GM18873 (cell line): ENCODE results near the gene RNF144A.

ENCODE experiments used
- ATAC-seq: cut with Tn5 transposase; IDR thresholded peaks from one replicate; pipeline ENCODE4 v1.9.1; 2021; ENCODE audit warnings: mild to moderate bottlenecking, moderate library complexity, moderate number of reproducible peaks; ENCODE audit not compliant: unreplicated experiment, low FRiP score

The RNF144A gene

DNA sequence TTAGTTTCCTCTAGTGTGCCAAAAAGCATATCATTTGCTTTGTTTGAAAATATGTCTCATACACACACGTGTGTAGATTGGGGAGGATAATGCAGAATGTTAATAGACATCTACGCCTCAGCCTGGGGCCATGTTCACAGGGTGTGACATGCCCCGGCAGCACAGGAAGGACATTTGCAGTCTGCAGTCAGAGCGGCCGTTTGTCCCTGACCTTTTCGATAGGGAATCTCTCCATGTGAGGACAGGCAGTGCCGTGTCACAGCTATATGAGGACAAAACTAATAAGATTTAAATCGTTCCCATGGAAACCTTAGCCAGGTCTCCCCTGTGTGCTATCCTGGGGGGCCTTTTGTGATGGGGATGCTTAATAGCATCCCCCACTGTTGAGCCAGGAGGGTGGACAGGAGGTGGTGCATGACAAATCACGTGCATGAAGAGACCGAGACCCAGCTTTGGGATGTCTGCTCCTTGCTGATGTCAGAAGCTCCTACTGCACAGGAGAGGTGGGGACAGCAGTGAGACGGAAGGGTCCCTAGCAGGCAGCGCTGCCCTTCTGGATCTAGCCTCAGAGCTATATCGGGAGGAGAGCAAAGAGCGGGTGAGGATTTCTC is 100.6 kb downstream of the RNF144A start:
- ATAC-seq = no peak

DNA sequence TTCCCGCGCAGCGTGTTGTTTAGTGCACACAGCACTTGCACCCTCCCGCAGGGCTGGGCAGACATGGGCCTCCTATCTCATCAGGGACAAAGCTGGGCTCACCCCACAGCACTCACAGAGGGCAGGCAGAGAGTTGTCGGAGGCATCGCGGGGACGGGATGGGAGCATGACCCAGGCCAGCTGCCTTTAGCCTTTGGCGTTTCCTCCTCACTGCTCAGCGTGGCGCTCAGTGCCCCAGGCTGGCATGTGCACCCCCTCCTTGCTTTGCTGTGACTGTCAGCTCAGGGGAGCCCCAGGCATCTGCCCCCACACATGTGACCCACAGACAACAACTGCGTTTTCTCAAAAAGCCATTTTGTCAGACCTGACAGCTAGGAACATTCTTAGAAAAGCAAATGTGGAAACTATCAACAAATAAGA is 101.1 kb downstream of the RNF144A start:
- ATAC-seq = no peak

DNA sequence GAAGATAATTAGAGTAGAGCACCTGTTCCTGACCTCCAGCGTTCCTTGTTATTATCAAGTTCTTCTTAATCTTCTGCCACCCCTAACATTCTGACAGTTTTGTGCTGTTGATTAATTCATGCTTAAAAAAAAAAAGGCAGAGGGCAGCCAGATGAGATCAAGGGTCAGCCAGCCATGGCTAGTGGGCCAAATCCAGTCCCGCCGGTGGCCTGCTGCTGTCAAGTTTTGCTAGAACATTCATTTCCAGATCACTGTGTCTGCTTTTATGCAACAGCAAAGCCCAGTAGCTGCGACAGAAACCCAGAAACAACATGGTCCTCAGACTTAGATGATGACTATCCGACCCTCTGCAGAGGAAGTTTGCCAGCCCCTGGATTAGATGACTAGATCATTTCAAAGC is 101.6 kb downstream of the RNF144A start:
- no peak for ATAC-seq

DNA sequence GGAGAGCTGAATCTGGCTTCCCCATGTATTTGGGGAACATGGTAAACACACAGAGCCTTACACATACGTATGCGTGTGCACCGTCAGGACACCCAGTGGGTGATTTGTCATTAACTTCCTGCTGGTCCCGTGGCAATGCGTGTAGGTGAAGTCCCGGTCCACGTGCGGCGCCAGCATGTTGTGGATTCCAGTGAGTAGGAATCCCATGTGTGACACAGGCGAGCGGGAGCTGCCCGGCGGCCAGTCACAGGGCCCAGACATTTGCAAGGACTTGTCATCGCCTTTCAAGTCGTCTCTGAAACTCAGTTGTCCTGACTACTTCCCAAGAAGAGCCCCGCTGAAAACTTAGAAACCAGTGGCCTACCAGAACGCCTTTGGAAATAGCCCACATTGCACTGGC is 102.0 kb downstream of the RNF144A start:
- ATAC-seq = no peak

DNA sequence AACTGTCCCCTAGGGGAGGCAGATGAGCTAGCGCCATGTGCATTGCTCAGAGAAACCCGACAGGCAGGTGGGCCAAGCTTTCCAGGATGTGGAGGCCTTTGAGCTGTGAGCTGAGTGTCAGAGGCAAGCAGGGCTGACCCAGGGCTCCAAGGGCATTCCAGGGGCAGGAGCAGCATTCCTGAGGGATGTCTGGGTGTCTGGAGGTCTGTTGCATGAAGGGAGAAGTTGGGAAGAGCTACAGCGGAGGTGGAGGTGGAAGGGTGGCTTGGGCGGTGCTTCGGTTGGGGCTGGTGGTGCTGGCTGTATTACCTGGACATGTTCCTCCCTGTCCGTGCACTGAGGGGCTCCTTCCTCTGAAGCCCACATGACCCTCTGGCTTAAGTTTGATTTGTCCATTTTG is 102.8 kb downstream of the RNF144A start:
- no peak for ATAC-seq

DNA sequence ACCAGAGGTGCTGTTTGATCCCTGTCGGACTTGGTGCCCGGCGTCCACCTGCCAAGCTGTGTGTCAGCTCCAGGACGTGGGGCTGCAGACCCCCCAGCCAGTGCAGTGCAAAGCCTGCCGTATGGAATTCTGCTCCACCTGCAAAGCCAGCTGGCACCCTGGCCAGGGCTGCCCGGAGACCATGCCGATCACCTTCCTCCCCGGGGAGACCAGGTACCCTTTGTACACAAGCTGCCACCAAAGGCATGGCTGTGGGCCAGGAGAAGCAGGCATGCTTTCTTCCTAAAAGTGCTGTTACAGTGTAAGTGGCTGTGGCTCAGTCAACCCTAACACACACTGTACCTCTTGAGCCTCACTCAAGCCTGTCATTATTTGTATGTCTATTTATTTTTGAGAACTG is 103.3 kb downstream of the RNF144A start:
- ATAC-seq = no peak

DNA sequence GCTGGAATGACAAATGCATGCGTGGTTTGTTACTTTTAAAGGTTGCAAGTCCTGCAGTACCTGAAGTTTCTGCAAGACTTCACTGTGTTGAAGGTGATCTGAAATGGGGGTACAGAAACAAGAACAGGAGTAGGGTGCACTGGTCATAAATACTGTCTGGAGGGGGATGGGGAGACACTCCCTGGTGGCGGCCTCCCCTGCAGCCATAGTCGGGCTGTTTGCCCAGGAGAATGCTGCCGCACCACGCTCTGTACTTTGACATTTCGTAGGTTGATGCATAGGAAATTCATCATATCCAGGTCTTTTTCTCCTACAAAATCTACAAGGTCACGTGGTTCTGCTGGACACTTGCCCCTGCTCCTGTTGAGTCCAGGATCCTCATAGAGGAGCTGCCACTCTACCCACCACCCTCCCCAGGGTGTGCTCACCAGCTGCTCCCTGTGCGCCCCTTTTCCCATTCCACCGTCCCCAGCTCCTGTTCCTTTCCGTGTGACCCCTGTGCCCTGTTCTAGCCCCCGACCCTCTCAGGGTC is 103.8 kb downstream of the RNF144A start:
- ATAC-seq = no peak

DNA sequence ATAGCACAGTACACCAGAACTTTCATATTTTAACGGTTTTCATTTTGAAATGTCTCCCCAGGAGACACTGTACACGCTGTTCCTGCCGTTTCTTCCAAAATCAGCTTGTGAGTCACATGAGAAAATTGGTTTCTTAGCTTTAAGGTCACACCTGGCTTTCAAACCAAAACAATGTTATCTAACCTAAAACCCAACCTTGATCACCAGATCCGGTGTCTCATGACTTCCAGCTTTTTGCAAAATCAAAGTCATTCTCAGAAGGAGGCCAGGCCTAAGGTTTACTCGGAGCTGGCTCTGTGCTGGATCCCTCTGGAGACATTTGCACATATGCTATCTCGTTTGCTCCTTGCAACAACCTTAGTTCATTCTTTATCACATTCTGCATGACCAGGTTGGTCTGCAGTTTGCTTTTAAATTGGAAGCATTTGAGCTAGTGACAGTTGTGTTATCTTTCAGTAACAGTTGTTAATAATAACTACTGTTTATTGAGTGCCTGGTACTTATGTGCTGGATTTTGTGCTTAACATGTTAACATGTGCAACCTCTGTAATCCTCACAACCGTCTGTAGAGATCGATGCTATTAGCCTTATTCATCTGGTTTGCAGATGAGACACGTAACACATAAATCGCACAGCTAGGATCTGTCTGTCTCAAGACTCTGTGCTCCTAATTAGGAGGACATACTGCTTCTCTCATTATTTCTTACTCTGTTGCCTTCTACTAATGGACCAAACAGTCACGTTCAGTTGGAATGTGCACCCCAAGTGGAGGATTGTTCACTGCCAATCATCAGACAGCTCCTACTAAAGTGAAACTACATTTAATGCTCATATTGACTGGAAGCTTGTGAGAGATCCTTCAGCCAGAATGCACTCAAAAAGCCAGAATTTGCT is 105.5 kb downstream of the RNF144A start:
- no peak for ATAC-seq

DNA sequence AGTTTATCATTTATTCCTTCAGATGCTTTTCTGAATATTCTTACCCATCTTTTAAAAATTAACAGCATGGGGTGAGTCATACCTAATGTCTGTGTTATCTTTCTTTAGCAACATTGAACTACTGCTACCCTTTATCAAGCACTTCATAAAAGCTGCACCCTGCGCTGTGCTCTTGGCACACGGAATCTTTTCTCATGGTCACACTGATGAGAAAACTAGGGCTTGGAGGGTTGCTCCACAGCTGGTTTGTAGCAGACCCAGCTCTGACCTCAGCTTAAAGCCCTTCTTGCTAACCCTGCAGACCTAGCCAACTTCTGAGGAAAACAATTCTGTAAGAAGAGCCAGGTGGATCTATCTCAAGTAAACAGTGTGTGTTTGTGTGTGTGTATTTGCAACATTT is 106.3 kb downstream of the RNF144A start:
- no peak for ATAC-seq

DNA sequence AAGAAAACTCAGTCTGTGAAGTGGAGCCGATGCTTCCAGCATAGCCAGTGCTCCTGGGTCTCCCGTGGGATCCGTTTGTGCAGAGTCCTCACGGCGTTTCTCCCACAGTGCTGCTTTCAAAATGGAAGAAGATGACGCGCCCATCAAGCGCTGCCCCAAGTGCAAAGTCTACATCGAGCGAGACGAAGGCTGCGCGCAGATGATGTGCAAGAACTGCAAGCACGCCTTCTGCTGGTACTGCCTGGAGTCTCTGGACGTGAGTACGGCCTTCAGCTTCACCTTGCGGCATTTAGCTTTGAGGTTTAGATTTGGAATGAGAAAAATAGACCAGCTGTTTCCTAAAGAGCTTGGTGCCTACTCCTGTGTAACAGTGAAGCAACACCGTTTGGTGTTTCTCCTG is 107.0 kb downstream of the RNF144A start:
- no peak for ATAC-seq

DNA sequence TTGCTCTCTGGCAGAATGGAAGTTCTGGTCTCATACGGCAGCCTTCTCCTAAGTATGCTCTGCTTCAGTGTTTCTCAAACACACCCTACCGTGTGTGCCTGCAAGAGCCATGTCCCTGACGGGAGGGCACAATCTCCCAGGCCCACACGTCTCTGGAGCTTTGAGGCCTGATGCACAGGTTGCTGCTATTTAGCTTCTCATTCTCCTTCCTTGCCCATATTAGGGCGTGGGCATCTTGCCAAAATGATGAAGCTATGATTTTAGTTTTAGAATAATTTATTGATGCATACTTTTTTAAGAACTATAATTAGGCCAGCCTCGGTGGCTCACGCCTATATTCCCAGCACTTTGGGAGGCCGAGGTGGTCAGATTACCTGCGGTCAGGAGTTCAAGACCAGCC is 107.9 kb downstream of the RNF144A start:
- no peak for ATAC-seq

DNA sequence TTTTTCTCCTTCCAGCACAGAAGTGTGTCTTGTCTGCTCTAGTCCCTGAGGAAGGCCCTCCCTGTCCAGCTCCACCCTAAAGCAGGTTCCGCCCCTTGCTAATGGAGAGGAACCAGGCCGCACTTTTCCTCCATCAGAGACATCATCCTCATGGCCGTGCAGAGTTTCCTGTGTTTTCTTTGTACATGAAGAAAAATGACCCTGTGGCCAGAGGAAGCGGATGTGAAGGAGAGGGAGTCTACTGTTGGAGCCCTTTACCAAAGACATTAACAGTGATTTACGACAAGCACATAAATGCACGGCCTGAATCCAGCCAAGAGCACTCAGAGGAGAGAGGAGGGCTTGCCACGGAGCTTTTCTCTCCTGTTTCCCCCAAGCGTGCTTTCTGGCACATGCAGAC is 109.5 kb downstream of the RNF144A start:
- no peak for ATAC-seq

DNA sequence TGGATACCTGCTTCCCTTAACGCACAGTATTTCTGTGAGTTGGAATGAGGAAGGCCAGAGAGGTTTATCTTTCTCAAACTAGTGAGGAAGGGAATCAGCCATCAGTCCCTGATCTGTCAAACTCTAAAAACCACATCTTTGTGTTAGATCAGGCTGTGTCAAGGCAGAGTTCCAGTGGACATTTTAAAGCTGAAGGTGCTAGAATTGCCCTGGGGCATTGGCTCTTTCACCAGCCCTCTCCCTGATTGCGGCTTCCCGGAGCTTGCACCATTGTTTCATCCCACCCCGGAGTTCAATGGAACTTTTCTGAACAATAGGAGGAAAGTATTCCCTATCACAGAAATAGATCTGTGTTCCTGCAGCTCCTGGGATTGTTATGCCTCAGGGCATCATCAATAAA is 110.2 kb downstream of the RNF144A start:
- no peak for ATAC-seq

DNA sequence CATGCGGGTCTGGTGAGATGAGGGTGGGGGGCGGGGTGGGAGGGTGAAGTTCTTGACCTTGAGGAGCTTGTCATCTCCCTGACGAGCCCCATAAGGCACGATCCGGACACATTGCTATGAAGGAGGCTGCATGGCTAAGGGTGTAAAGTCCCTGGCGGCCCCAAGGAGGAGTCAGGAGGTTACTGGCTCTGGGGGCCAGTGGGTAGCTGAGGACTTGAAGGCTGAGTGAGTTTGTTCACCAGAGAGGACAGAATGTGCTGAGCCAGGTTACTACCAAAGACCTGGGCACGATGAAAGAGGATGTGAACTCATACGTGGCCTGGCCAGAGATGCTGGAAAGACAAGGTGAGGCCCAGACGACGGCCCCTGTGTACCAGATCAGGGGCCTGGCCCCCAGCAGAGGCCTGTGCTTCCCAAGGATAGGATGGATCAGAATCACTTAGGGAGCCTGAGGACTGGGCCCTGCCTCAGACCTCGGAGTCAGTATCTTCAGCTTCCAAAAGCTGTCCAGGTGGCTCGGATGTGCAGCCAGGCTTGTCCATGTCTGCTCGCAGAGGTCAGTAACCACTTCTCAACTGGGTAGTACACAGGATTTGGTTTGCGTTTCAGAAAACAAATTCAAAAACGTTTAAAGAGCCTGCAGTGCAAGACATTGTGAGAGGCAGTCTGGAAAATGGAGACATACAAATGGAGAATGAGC is 110.9 kb downstream of the RNF144A start:
- no peak for ATAC-seq

DNA sequence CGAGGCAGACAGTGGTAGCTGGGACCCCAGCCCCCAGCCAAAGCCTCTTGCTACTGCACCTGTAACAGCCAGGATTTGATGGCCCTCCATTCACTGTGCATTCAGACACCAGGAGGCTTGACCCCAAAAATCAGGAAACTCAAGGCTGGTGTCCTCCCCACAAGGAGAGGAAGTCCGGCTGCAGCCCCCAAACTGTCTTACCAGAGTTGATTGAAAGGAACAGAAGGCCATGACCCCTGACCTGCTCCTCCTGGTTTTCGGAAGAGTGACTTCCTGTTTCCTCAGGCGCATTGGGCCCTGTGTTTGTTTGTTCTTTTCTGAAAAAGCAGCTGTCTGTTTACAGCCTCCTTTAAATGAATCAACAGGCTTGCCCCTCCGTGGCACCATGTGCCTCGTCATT is 111.6 kb downstream of the RNF144A start:
- no peak for ATAC-seq

DNA sequence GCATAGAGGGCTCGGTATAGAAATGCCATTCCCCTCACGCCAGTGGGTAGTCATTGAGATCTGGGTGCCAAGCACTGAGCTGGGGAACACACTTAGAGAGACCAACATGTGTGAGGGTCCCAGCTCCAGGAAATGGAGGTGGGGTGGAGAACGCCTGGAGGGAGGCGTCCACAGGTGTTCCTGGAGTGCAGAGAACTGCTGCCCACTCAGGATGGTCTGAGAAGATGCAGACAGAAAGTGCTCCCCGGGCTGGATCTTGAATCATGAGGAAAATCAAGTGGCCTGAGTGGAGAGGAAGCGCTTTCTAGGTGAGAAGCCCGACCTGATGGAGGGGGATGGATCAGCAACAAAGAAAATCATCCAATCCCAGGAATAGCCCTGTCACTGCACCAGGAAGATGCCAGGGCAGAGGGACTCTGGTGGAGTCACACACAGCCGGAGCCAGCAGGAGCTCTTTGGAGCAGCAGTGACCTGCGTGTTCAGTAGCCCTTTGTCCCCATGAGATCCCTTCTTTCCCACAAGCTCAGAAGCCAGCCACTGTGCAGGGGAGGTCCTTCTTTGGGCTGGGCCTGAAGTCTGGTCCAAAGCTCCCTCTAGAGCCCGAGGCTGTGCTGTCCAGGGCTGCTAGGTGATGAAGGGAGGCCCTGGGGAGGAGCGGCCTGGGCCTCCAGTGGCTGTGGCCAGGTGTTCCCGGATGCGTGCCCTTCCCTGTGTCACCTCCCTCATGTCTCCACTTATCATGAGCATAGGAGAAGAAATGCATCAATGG is 112.3 kb downstream of the RNF144A start:
- no peak for ATAC-seq

DNA sequence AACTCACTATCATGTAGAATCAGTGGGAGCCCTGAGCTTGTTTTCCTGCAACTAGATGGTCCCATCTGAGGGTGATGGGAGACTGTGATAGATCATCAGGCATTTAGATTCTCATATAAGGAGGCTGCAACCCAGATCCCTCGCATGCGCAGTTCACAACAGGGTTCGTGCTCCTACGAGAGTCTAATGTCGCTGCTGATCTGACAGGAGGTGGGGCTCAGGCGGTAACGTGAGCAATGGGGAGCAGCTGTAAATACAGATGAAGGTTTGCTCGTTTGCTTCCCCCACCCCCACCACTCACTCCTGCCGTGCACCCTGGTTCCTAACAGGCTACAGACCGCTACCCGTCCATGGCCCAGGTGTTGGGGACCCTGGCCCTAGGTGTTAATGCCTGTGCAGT is 113.6 kb downstream of the RNF144A start:
- no peak for ATAC-seq

DNA sequence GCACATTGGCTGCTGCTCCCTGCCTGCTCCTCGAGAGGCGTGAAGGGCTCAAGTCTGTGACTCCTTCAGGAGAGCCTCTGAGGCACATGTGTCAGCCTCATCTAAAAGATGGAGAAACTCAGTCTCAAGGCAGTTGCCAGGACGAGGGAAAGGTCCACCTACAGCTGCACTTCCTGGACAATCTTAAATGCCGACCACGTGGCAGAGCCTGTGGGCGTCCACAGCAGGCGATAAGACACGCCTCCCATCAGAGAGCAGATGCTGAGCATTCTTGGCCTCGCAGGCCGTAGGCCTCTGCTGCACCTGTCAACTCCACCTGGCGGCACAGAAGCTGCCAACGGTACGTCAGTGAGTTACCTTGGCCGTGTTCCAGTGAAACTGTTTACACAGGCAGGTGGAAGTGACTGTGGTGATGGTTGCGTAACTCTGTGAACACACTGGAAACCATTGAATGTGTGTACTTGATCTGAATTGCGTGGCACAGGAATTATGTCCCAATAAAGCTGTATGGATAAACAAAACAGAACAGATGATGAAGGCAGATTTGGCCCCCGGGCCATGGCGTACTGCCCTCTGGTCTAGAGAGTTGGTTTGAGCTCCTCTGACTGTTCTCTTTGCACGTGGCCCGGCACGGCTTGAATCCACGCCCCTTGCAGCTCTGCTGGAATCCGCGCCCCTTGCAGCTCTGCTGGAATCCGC is 114.5 kb downstream of the RNF144A start:
- ATAC-seq = no peak

DNA sequence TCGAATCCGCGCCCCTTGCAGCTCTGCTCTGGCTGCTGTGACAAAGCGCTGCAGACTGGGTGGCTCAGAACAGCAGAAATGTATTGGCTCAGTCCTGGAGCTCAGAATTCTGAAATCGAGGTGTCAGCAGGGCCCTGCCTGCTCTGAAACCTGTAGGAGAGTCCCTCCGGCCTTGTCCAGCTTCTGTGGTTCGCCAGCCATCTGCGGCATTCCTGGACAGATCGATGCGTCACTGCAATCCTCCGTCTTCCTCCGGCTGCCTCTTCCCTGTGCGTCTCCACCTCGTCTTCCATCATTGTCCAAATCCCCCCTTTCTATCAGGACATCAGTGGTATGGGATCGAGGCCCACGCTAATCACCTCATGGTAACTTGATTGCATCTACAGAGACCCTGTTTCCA is 115.2 kb downstream of the RNF144A start:
- ATAC-seq = no peak
